Activated CD4-positive, alpha-beta T cell treated with anti-CD3 and anti-CD28 coated beads, Interleukin-2, Interleukin-6, amounts not matched to agents 100 ng/mL and 50 ng/mL, durations not matched to agents 16 hours and 8 hours (primary cell): ENCODE results near the gene EPB41L4B.
"Not testable (repeated sequence)": the region's sequence is repeated elsewhere in the genome, so short reads cannot be mapped to it uniquely, and the experiment has no call there.

Experiments
- DNase-seq: peaks from one replicate; pipeline ENCODE4 v3.0.0-alpha.2; 2020

The EPB41L4B gene

GRCh38 chr9:109295221-109296130 is 25.4 kb downstream of the EPB41L4B start:
- no peak for DNase-seq

- no peak for DNase-seq
Measured at GRCh38 chr9:109290385-109290784, 30.5 kb downstream of the EPB41L4B start.

- no peak for DNase-seq
Measured at GRCh38 chr9:109289931-109290330, 30.9 kb downstream of the EPB41L4B start.

GRCh38 chr9:109289186-109289585 is 31.7 kb downstream of the EPB41L4B start:
- DNase-seq = no peak

- DNase-seq = no peak
Measured at GRCh38 chr9:109286981-109287380, 33.9 kb downstream of the EPB41L4B start.

- no peak for DNase-seq
Measured at GRCh38 chr9:109286571-109286977, 34.3 kb downstream of the EPB41L4B start.

GRCh38 chr9:109283672-109284071 is 37.2 kb downstream of the EPB41L4B start:
- not testable (repeated sequence) for DNase-seq

- DNase-seq = no peak
Measured at GRCh38 chr9:109283012-109283411, 37.8 kb downstream of the EPB41L4B start.

GRCh38 chr9:109282302-109282701 is 38.6 kb downstream of the EPB41L4B start:
- DNase-seq = no peak

GRCh38 chr9:109281518-109281917 is 39.3 kb downstream of the EPB41L4B start:
- no peak for DNase-seq

- DNase-seq = no peak
Measured at GRCh38 chr9:109278848-109279247, 42.0 kb downstream of the EPB41L4B start.

GRCh38 chr9:109278216-109278615 is 42.6 kb downstream of the EPB41L4B start:
- no peak for DNase-seq

- no peak for DNase-seq
Measured at GRCh38 chr9:109277451-109277850, 43.4 kb downstream of the EPB41L4B start.

GRCh38 chr9:109276469-109277440 is 44.1 kb downstream of the EPB41L4B start:
- no peak for DNase-seq

GRCh38 chr9:109274884-109275730 is 45.8 kb downstream of the EPB41L4B start:
- DNase-seq = no peak

GRCh38 chr9:109273869-109274268 is 47.0 kb downstream of the EPB41L4B start:
- no peak for DNase-seq

- no peak for DNase-seq
Measured at GRCh38 chr9:109272745-109273144, 48.1 kb downstream of the EPB41L4B start.

GRCh38 chr9:109272045-109272444 is 48.8 kb downstream of the EPB41L4B start:
- no peak for DNase-seq

- DNase-seq = no peak
Measured at GRCh38 chr9:109270971-109271925, 49.6 kb downstream of the EPB41L4B start.

GRCh38 chr9:109270441-109270840 is 50.4 kb downstream of the EPB41L4B start:
- no peak for DNase-seq

- DNase-seq = no peak
Measured at GRCh38 chr9:109269839-109270238, 51.0 kb downstream of the EPB41L4B start.
